ENCODE measurements around the gene SEPTIN7. TPM values are rescaled to one million over a fixed set of nuclear protein-coding genes. Genes with fewer than 3 reads are reported as not detected.

SEPTIN7 gene
- total and polyA plus RNA-seq, 2 of the 13 experiments (the other 11 are each of a cell fraction or from before 2014, with no cell fraction given) = 103 to 129 TPM

DNA sequence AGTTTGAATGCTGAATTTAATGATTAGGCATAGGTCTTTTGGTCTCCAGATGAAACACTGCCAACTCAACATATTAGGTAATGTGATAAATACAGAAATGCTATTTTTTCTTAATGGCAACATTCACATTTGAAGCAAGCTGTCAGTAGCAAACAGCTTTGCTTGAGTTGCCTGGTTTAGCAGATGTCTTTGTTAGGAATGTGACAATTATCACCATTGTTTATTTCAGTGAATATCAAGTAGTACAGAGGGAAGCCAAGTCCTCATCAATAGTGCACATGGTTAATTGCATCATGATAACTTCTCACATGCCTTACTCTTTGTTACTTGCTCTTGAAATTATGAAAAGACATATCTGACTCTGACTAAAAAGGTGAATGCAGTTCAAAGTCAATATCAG lies 23.7 kb upstream of the SEPTIN7 start:
- intact Hi-C loops (cut with micrococcal nuclease; ENCODE audit: unreplicated experiment) (no loop called here), in situ Hi-C loops (cut with HindIII; ENCODE audit: extremely low pct_ligation_motif_present, low pct_unique_long_range_greater_than_20kb) (no loop called here)
- H3K27me3 ChIP-seq (ENCODE audit: control insufficient read depth in 1 of 2, insufficient read depth in 2 of 2, low read length in 2 of 2) = no peaks in the 10 kb centered on the region

More for the DNA sequence above, 23.7 kb upstream of the SEPTIN7 start:
- no peak overlapping the region for H3K4me3 ChIP-seq (replicated peaks in 1 of 3; ENCODE audit: insufficient read depth in 1 of 3, low read depth in 2 of 3, low read length in 3 of 3)
- ATAC-seq (no peak), DNase-seq (ENCODE audit: low spot score) (no peak), FAIRE-seq (no peak)
- no peaks in the 10 kb centered on the region for H3K79me2 ChIP-seq (ENCODE audit: insufficient read depth, low read length)
- H3K9ac ChIP-seq (ENCODE audit: insufficient read depth, low read depth, low read length) = no peak overlapping the region
- no peak overlapping the region for H3K27ac ChIP-seq (ENCODE audit: extremely low read length, insufficient read depth, low read length)
- H3K36me3 ChIP-seq (replicated peaks in 1 of 2; ENCODE audit: control insufficient read depth in 1 of 2, insufficient read depth in 2 of 2, low read length in 2 of 2) = no peaks in the 10 kb centered on the region
- peaks cover 22% of the 10 kb centered on the region for H3K4me1 ChIP-seq (ENCODE audit: insufficient read depth, low read length)
- BruUV-seq (replicated peaks) = no TSS peak
- TF ChIP-seq, protein P1, sequence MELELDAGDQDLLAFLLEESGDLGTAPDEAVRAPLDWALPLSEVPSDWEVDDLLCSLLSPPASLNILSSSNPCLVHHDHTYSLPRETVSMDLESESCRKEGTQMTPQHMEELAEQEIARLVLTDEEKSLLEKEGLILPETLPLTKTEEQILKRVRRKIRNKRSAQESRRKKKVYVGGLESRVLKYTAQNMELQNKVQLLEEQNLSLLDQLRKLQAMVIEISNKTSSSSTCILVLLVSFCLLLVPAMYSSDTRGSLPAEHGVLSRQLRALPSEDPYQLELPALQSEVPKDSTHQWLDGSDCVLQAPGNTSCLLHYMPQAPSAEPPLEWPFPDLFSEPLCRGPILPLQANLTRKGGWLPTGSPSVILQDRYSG (CRISPR knock-in tag; IDR thresholded peaks at IDR 0.05) = no peak
- TF ChIP-seq, protein P2, sequence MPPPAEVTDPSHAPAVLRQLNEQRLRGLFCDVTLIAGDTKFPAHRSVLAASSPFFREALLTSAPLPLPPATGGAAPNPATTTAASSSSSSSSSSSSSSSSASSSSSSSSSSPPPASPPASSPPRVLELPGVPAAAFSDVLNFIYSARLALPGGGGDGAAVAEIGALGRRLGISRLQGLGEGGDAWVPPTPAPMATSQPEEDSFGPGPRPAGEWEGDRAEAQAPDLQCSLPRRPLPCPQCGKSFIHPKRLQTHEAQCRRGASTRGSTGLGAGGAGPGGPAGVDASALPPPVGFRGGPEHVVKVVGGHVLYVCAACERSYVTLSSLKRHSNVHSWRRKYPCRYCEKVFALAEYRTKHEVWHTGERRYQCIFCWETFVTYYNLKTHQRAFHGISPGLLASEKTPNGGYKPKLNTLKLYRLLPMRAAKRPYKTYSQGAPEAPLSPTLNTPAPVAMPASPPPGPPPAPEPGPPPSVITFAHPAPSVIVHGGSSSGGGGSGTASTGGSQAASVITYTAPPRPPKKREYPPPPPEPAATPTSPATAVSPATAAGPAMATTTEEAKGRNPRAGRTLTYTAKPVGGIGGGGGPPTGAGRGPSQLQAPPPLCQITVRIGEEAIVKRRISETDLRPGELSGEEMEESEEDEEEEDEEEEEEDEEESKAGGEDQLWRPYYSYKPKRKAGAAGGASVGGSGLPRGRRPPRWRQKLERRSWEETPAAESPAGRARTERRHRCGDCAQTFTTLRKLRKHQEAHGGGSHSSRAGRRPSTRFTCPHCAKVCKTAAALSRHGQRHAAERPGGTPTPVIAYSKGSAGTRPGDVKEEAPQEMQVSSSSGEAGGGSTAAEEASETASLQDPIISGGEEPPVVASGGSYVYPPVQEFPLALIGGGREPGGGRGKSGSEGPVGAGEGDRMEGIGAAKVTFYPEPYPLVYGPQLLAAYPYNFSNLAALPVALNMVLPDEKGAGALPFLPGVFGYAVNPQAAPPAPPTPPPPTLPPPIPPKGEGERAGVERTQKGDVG (CRISPR knock-in tag; IDR thresholded peaks at IDR 0.05; ENCODE audit: borderline replicate concordance) = no peak
- TF ChIP-seq, protein P3, sequence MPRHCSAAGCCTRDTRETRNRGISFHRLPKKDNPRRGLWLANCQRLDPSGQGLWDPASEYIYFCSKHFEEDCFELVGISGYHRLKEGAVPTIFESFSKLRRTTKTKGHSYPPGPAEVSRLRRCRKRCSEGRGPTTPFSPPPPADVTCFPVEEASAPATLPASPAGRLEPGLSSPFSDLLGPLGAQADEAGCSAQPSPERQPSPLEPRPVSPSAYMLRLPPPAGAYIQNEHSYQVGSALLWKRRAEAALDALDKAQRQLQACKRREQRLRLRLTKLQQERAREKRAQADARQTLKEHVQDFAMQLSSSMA (CRISPR knock-in tag; IDR thresholded peaks at IDR 0.05) = no peak
- TF ChIP-seq ZMYM2 (CRISPR knock-in tag; IDR thresholded peaks at IDR 0.05) (no peak), HNRNPL (IDR thresholded peaks at IDR 0.05; ENCODE audit: low read depth, low read length) (no peak), ZNF615 (CRISPR knock-in tag; IDR thresholded peaks at IDR 0.05; ENCODE audit: borderline replicate concordance) (no peak), PLRG1 (conservative IDR thresholded peaks at IDR 0.05) (no peak), YY1 (IDR thresholded peaks at IDR 0.05; ENCODE audit: insufficient read depth, insufficient replicate concordance, low read depth, low read length) (no peak), GABPB1 (CRISPR knock-in tag; IDR thresholded peaks at IDR 0.05) (no peak)
- TF ChIP-seq, protein P4, sequence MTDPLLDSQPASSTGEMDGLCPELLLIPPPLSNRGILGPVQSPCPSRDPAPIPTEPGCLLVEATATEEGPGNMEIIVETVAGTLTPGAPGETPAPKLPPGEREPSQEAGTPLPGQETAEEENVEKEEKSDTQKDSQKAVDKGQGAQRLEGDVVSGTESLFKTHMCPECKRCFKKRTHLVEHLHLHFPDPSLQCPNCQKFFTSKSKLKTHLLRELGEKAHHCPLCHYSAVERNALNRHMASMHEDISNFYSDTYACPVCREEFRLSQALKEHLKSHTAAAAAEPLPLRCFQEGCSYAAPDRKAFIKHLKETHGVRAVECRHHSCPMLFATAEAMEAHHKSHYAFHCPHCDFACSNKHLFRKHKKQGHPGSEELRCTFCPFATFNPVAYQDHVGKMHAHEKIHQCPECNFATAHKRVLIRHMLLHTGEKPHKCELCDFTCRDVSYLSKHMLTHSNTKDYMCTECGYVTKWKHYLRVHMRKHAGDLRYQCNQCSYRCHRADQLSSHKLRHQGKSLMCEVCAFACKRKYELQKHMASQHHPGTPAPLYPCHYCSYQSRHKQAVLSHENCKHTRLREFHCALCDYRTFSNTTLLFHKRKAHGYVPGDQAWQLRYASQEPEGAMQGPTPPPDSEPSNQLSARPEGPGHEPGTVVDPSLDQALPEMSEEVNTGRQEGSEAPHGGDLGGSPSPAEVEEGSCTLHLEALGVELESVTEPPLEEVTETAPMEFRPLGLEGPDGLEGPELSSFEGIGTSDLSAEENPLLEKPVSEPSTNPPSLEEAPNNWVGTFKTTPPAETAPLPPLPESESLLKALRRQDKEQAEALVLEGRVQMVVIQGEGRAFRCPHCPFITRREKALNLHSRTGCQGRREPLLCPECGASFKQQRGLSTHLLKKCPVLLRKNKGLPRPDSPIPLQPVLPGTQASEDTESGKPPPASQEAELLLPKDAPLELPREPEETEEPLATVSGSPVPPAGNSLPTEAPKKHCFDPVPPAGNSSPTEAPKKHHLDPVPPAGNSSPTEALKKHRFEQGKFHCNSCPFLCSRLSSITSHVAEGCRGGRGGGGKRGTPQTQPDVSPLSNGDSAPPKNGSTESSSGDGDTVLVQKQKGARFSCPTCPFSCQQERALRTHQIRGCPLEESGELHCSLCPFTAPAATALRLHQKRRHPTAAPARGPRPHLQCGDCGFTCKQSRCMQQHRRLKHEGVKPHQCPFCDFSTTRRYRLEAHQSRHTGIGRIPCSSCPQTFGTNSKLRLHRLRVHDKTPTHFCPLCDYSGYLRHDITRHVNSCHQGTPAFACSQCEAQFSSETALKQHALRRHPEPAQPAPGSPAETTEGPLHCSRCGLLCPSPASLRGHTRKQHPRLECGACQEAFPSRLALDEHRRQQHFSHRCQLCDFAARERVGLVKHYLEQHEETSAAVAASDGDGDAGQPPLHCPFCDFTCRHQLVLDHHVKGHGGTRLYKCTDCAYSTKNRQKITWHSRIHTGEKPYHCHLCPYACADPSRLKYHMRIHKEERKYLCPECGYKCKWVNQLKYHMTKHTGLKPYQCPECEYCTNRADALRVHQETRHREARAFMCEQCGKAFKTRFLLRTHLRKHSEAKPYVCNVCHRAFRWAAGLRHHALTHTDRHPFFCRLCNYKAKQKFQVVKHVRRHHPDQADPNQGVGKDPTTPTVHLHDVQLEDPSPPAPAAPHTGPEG (CRISPR knock-in tag; IDR thresholded peaks at IDR 0.05) = no peak
- H3K9me3 ChIP-seq (ENCODE audit: low read length) = no peaks in the 10 kb centered on the region
- H3K4me2 ChIP-seq (ENCODE audit: low read depth, low read length) = no peak overlapping the region
- ChIA-PET CTCF (ENCODE audit: low intra/inter-chr PET ratio, low total read pairs) (no interaction called here), POLR2A (no interaction called here)
- no peaks in the 10 kb centered on the region for H4K20me1 ChIP-seq (ENCODE audit: insufficient read depth, low read length)
- H2AFZ ChIP-seq (ENCODE audit: low read length) = no peak overlapping the region

All from HepG2 (cell line).